Prostate gland (tissue), 2 donors: Measurements from ENCODE around the gene STXBP5L. TPM values are rescaled to one million over a fixed set of nuclear protein-coding genes. Genes with fewer than 3 reads are reported as not detected.
A peak's percentile ranks its signal among the peaks of the same experiment; 100 is the strongest.

Experiments used
- DNase-seq: peaks from one replicate; pipeline ENCODE4 v3.0.0-alpha.2; 2019; ENCODE audit warnings: low spot score
- H3K27ac ChIP-seq, 2 donors: fragments of 200-600 bp; sonication (generic); 2 replicates each; pipeline ENCODE4 v1.5.1; 2017 to 2019
- H3K27me3 ChIP-seq: fragments of 200-600 bp; sonication (generic); replicated peaks from 2 replicates; pipeline ENCODE4 v1.5.1; 2019; ENCODE audit not compliant: insufficient read depth
- H3K36me3 ChIP-seq, 2 donors: fragments of 200-600 bp; sonication (generic); 1 replicate in 1 of 2; 2 replicates in 1 of 2; pipeline versions ENCODE4 v1.5.1 to v1.8.1; 2017 to 2019
- H3K4me1 ChIP-seq: fragments of 200-600 bp; sonication (generic); replicated peaks from 2 replicates; pipeline ENCODE4 v1.5.1; 2019
- H3K4me3 ChIP-seq, 2 donors: fragments of 200-600 bp; sonication (generic); 2 replicates each; pipeline ENCODE4 v1.5.1; 2017 to 2019
- H3K9me3 ChIP-seq: fragments of 200-600 bp; sonication (generic); 2 replicates; pipeline ENCODE4 v1.5.1; 2017
- CTCF ChIP-seq, 4 experiments: fragments of 200-600 bp in 2 of 4; fragments of 450-650 bp in 2 of 4; sonication (generic) in 2 of 4; IDR thresholded peaks; 1 replicate in 3 of 4; 2 replicates in 1 of 4; pipeline ENCODE4 v1.5.1; 2016 to 2019; ENCODE audit warnings: antibody characterized with exemption in 4 of 4, mild to moderate bottlenecking in 2 of 4, moderate library complexity in 2 of 4
- POLR2A ChIP-seq: fragments of 450-650 bp; IDR thresholded peaks from one replicate; pipeline ENCODE4 v1.6.1; 2016; ENCODE audit warnings: antibody characterized with exemption, mild to moderate bottlenecking
- POLR2AphosphoS5 ChIP-seq: sonication (generic); formaldehyde crosslinking; IDR thresholded peaks from one replicate; pipeline ENCODE4 v1.6.1; 2017; ENCODE audit warnings: antibody characterized with exemption
- WGBS: methylation state at CpG from one replicate; pipeline ENCODE4 v1.1.5; 2018; 5-methylcytosine and 5-hydroxymethylcytosine counted together
- intact Hi-C: fragments of 100-400 bp; cut with DNase I; formaldehyde crosslinking; loops from one replicate; pipeline ENCODE4 v1.14.2; 2022
- total RNA-seq, 2 donors: library from RNA; depleted of rRNA; stranded (reverse); fragments of >200 nt; gene quantifications; one replicate each; pipeline ENCODE4 v1.1.0, GENCODE V29; 2016

Gene STXBP5L
- total RNA-seq, 2 donors from 2014 or later: 2.6 to 4.8 TPM

GRCh38 chr3:120907659-120908029 lies 361 bp upstream of the STXBP5L start:
- Histone ChIP-seq H3K4me3 (peak overlapping the region; percentile 41 to 42), H3K27me3 (no peaks in the 10 kb centered on the region), H3K4me1 (no peaks in the 10 kb centered on the region), H3K27ac (no peak overlapping the region), H3K36me3 (no peaks in the 10 kb centered on the region), H3K9me3 (no peaks in the 10 kb centered on the region)
- intact Hi-C loops: loop anchor here (5.0 kb wide), 1 partner anchor 165 kb away; the partner anchor contains the start of genes GTF2E1 and RABL3
- DNase-seq: no peak
- 13% methylated on average over 11 of the region's 11 CpGs for WGBS
- TF ChIP-seq POLR2A: no peak
- no peak for TF ChIP-seq CTCF (IDR thresholded peaks at IDR 0.05)
- no peak for TF ChIP-seq POLR2AphosphoS5

DNA sequence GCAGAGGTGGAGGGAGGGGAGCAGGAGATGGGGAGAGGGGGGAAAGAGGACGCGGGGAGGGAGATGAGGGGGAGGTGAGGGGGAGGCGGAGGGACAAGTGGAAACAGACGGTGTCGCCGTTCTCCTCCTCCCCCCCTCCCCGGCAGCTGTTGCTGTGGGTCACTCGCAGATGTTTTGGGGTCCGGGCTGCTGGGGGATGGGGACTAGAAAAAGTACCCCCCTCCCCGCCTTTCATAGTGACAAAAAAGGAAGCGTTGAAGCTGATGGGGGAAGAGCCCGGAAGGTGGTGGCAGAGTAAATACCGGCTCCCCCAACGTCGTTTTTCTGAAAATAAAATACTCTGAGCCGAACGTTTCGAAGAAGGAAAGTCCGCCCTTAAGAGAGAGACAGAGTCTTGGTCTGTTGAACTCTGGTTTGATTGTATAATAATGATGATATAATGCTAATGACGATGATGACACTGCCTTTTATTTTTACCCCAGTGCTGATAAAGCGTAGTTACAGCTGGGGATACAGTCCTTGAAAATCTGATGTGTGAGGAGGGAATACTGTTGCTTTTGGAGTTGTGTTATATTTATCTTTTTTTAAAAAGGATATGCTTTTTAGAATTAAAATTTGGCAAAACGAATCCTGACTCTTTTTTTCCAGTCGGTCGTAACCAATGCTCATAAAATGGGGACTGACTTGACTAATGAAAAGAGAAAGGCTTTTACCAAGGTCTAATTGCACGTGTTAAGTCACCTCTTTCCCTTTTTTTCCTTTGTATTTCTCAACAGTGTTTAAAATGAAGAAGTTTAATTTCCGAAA lies 993 bp downstream of the STXBP5L start:
- TF ChIP-seq POLR2AphosphoS5 (no peak), CTCF (IDR thresholded peaks at IDR 0.05) (no peak), POLR2A (no peak)
- Histone ChIP-seq H3K4me1 (no peaks in the 10 kb centered on the region), H3K4me3 (peak overlapping the region; percentile 41 to 42), H3K27me3 (no peaks in the 10 kb centered on the region), H3K36me3 (no peaks in the 10 kb centered on the region), H3K9me3 (no peaks in the 10 kb centered on the region), H3K27ac (peak overlapping the region; percentile 58 to 63)
- under 1% methylated on average over 26 of the region's 26 CpGs for WGBS
- intact Hi-C loops: loop anchor here (5.0 kb wide), 1 partner anchor 167 kb away; the partner anchor contains the start of genes GTF2E1 and RABL3
- no peak for DNase-seq

DNA sequence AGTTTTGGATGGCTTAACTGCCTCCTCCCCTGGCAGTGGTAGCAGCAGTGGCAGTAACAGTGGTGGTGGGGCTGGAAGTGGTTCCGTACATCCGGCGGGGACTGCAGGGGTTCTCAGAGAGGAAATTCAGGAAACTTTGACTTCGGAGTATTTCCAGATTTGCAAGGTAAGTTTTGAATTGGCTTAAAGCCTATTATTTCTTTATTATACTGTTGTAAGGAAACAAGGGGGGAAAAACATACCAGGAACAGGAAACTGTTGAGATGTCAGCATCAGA lies 1.5 kb downstream of the STXBP5L start:
- H3K4me3 ChIP-seq: peak overlapping the region in 1 of 2 donors; percentile 42
- intact Hi-C loops: loop anchor here (5.0 kb wide), 1 partner anchor 167 kb away; the partner anchor contains the start of genes GTF2E1 and RABL3
- no peak for TF ChIP-seq POLR2A
- no peak for TF ChIP-seq CTCF (IDR thresholded peaks at IDR 0.05)
- TF ChIP-seq POLR2AphosphoS5: no peak
- H3K27ac ChIP-seq: no peak overlapping the region
- no peak for DNase-seq
- no peaks in the 10 kb centered on the region for H3K36me3 ChIP-seq
- H3K9me3 ChIP-seq: no peaks in the 10 kb centered on the region
- H3K4me1 ChIP-seq: no peaks in the 10 kb centered on the region
- H3K27me3 ChIP-seq: no peaks in the 10 kb centered on the region
- 6% methylated on average over 4 of the region's 4 CpGs for WGBS

- H3K27ac ChIP-seq: no peak overlapping the region
- TF ChIP-seq POLR2AphosphoS5: no peak
- TF ChIP-seq POLR2A: no peak
- no peak for TF ChIP-seq CTCF (IDR thresholded peaks at IDR 0.05)
- H3K36me3 ChIP-seq: no peaks in the 10 kb centered on the region
- WGBS: 91% methylated on average over 1 of the region's 1 CpG
- H3K4me3 ChIP-seq: no peak overlapping the region
- H3K9me3 ChIP-seq: no peaks in the 10 kb centered on the region
- DNase-seq: no peak
- H3K4me1 ChIP-seq: no peaks in the 10 kb centered on the region
- intact Hi-C loops: no loop called here
- H3K27me3 ChIP-seq: no peaks in the 10 kb centered on the region
These were observed 18.1 kb downstream of the STXBP5L start for GRCh38 chr3:120926146-120926545.

DNA sequence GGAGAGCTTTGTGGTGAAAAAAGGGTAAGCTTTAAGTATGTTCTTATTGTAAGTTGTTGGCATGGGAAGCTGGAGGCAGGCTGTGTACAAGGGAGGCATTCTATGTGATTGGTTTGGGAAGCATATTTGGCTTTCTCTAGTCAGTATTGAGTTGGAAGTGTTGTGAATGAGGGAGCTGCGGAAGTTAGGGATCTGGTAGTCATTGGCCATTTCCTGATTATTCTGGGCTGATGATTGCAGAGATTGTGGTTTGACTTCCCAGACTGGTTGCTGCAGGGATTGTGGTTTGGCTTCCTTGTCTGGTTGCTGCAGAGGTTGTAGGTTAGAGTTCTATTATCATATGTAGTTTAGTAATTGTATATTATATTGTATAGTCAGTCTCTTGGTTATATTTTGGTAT lies 21.0 kb downstream of the STXBP5L start:
- no peak for TF ChIP-seq POLR2AphosphoS5
- no peak for TF ChIP-seq POLR2A
- no peak for TF ChIP-seq CTCF (IDR thresholded peaks at IDR 0.05)
- H3K4me3 ChIP-seq: no peak overlapping the region

More for the DNA sequence above, 21.0 kb downstream of the STXBP5L start:
- H3K27me3 ChIP-seq: no peaks in the 10 kb centered on the region
- H3K4me1 ChIP-seq: no peaks in the 10 kb centered on the region
- intact Hi-C loops: no loop called here
- DNase-seq: no peak
- H3K36me3 ChIP-seq: no peaks in the 10 kb centered on the region
- no peaks in the 10 kb centered on the region for H3K9me3 ChIP-seq
- no peak overlapping the region for H3K27ac ChIP-seq
- 91% methylated on average over 1 of the region's 1 CpG for WGBS
